Activated CD4-positive, alpha-beta T cell treated with anti-CD3 and anti-CD28 coated beads for 36 hours (primary cell): ENCODE measurements around the gene PEAK3. TPM values are rescaled to one million over a fixed set of nuclear protein-coding genes. Genes with fewer than 3 reads are reported as not detected.

Source experiments
- ATAC-seq: fragments of 200-7000 bp; cut with Tn5 transposase; one replicate; pipeline ENCODE4 v1.10.0; 2021; ENCODE audit warnings: mild to moderate bottlenecking, moderate library complexity
- CTCF ChIA-PET: fragments of 350-600 bp; sonication (Branson Sonifier 250); formaldehyde crosslinking; loops from one replicate; lab custom pipeline; 2021; ENCODE audit warnings: antibody characterized with exemption; lab: Charles Lee
- POLR2A ChIA-PET: fragments of 350-600 bp; sonication (Branson Sonifier 250); formaldehyde crosslinking; loops from one replicate; lab custom pipeline; 2021; ENCODE audit warnings: antibody characterized with exemption, inconsistent platforms; lab: Charles Lee
- DNase-seq: peaks from one replicate; pipeline ENCODE4 v3.0.0-alpha.2; 2020
- H3K27ac Mint-ChIP-seq: one replicate; pipeline ENCODE4 v1.8.0; 2021; ENCODE audit warnings: mixed read lengths
- H3K27me3 Mint-ChIP-seq: one replicate; pipeline ENCODE4 v1.8.0; 2021; ENCODE audit warnings: mixed read lengths
- H3K36me3 Mint-ChIP-seq: one replicate; pipeline ENCODE4 v1.8.0; 2021; ENCODE audit warnings: low read depth, mixed read lengths
- H3K4me1 Mint-ChIP-seq: one replicate; pipeline ENCODE4 v1.8.0; 2021; ENCODE audit warnings: mixed read lengths
- H3K4me3 Mint-ChIP-seq: one replicate; pipeline ENCODE4 v1.8.0; 2021; ENCODE audit warnings: mild to moderate bottlenecking, moderate library complexity, mixed read lengths
- H3K9me3 Mint-ChIP-seq: one replicate; pipeline ENCODE4 v1.8.0; 2021; ENCODE audit warnings: low read depth, mixed read lengths
- intact Hi-C, 2 experiments: fragments of 100-400 bp; cut with DNase I in 1 of 2; cut with micrococcal nuclease in 1 of 2; formaldehyde crosslinking; loops; one replicate each; pipeline versions ENCODE4 v1.14.2 to v1.15.1; 2022 to 2024; cut with DNase I, micrococcal nuclease
- total RNA-seq, 2 experiments: library from RNA; stranded (reverse); gene quantifications; one replicate each; pipeline ENCODE4 v1.2.3, GENCODE V29; 2021

The PEAK3 gene
- total RNA-seq, 2 experiments from 2014 or later: not detected

DNA sequence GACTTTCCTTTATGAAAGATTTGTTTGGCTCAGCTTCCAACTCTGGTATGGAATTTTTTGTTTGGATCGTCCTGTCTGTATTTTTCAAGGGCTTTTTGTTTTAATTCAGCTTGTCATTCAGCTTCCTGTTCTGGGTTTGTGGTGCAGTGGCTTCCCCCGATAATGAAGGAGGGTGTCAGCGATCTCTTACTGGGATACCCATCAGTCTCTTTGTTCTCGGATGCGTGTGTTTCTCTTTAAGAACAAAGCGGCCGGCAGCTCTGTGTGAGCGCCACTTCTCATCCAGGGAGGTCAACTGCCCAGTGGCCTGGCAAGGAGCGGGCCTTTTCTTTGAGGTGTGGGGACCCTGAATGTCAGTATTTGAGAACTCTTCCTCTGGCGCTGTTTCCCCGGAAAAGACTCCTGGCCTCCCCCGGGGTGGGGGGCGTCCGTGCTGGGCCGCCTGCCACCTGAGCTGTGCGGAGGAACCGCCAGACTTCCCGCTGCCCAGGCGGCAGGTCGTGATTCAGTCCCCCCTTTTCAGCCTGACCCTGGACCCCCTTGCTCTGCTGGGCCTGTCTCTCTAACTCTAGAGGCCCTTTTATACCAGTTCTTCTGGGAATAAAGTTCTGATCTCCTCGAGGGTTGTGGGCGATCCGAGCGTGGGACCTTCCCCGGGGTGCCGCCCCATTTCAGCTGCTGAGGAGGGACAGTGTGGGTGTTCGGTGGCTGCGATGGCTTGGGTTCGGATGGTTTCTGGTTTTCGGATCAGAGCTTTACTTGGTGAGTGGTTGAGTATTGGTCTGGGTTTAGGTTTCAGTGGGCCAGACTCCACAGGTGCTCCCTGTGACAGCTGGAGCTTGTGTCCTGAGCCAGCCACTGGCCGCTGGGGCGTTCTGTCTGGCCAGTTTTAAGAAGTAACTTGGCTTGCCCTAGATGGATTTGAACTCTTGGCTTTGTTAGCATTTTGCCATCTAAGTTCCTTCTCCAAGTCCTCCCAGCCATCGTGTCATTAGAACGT, 41.9 kb downstream of the PEAK3 start:
- ATAC-seq: no peak
- Mint-ChIP-seq H3K9me3 (no peaks in the 10 kb centered on the region), H3K36me3 (peaks cover 62% of the 10 kb centered on the region), H3K27ac (peak overlapping the region; percentile 79), H3K4me1 (peaks cover 53% of the 10 kb centered on the region), H3K4me3 (peak overlapping the region; percentile 94), H3K27me3 (no peaks in the 10 kb centered on the region)
- ChIA-PET CTCF (interaction anchor here (0.7 to 4.5 kb wide), 7 partner anchors 10 to 294 kb away, joined by 3 to 52 read pairs (median 5); no protein-coding TSS in a partner anchor), POLR2A (interaction anchor here (0.5 to 1.9 kb wide), 4 partner anchors 8 to 174 kb away, joined by 3 to 11 read pairs (median 6); partner anchors contain the start of gene AMH)
- intact Hi-C loops: loop anchor here (2.0 to 10.0 kb wide), 4 partner anchors 13 to 497 kb away; no protein-coding TSS in a partner anchor
- peak; percentile 52 for DNase-seq

DNA sequence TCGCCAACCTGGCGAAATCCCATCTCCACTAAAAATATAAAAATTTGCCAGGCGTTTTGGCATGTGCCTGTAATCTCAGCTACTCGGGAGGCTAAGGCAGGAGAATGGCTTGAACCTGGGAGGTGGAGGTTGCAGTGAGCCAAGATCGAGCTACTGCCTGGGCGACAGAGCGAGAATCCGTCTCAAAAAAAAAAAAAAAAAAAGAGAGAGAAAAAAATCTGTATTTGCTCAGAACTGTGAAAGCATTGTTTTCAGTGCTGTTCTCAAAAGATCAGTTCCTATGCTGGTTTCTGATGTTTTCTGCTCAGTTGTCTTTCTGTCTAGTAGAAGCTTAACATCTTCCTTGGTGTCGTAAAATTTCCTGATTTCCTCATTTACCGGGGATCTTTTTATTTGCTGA, 42.8 kb downstream of the PEAK3 start:
- Mint-ChIP-seq H3K4me3 (peak overlapping the region; percentile 94), H3K27ac (peak overlapping the region; percentile 90), H3K27me3 (no peaks in the 10 kb centered on the region), H3K4me1 (peaks cover 62% of the 10 kb centered on the region), H3K9me3 (no peaks in the 10 kb centered on the region), H3K36me3 (peaks cover 61% of the 10 kb centered on the region)
- intact Hi-C loops: loop anchor here (2.0 to 10.0 kb wide), 4 partner anchors 14 to 498 kb away; no protein-coding TSS in a partner anchor
- DNase-seq: no peak
- ChIA-PET CTCF (interaction anchor here (0.6 to 4.5 kb wide), 10 partner anchors 9 to 293 kb away, joined by 3 to 52 read pairs (median 4); no protein-coding TSS in a partner anchor), POLR2A (interaction anchor here (0.7 to 1.9 kb wide), 3 partner anchors 8 to 18 kb away, joined by 3 to 11 read pairs (median 7); partner anchors contain the start of gene AMH)
- ATAC-seq: no peak

DNA sequence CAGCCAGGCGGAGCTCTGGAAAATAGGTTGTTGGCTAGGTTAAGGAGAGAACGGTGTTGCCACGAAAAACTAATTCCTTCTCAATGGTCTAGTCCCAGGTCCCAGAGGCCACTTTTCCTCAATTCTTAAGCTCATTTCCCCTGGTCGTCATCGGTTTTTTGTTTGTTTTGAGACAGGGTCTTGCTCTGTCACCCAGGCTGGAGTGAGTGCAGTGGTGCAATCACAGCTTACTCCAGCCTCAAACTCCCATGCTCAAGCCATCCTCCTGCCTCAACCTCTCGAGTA, 44.2 kb downstream of the PEAK3 start:
- no peak for DNase-seq
- Mint-ChIP-seq H3K36me3 (peaks cover 67% of the 10 kb centered on the region), H3K9me3 (no peaks in the 10 kb centered on the region), H3K27ac (peak overlapping the region; percentile 90), H3K4me3 (peak overlapping the region; percentile 94), H3K27me3 (no peaks in the 10 kb centered on the region), H3K4me1 (peaks cover 64% of the 10 kb centered on the region)
- intact Hi-C loops: loop anchor here (2.0 to 10.0 kb wide), 7 partner anchors 15 to 499 kb away; partner anchors contain the start of genes AP3D1 (in 1 of the 2) and LMNB2 (in 1 of the 2)
- ChIA-PET POLR2A (interaction anchor here (0.6 to 1.2 kb wide), 3 partner anchors 12 to 1304 kb away, joined by 3 to 9 read pairs (median 4); no protein-coding TSS in a partner anchor), CTCF (interaction anchor here (0.5 to 4.5 kb wide), 5 partner anchors 22 to 179 kb away, joined by 3 to 52 read pairs (median 8); no protein-coding TSS in a partner anchor)
- no peak for ATAC-seq

DNA sequence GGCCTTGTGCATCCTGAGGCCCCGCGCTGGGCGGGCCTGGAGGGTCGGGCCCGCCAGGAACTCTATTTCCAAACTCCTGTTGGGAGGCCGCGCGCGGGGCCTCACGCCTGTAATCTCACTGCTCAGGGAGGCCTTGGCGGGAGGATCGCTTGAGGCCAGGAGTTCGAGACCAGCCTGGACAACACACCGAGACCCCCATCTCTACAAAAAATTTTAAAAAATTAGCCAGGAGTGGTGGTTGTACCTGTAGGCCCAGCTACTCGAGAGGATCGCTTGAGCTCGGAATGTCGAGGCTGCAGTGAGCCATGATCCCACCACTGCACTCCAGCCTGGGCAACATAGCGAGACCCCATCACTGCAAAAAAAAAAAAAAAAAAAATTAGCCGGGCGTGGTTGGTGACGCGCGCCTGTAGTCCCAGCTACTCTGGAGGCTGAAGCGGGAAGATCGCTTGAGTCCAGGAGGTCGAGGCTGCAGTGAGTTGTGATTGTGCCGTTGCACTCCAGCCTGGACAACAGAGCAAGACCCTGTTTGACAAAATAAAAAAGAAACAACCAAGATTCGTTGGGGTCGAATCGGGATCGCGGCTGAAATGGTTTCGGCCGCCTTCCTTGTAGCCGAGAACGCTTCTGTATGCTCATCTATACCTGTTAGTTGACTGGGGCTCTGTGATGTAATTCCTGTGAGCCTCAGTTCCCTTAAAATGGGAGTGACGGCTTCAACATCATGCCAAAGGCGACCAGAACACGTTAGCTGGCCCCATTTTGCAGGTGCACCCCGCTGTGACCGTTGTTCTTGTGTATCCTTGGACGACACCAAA, 44.7 kb downstream of the PEAK3 start:
- Mint-ChIP-seq H3K36me3 (peaks cover 65% of the 10 kb centered on the region), H3K4me3 (peak overlapping the region; percentile 94), H3K9me3 (no peaks in the 10 kb centered on the region), H3K27ac (peak overlapping the region; percentile 90), H3K27me3 (no peaks in the 10 kb centered on the region), H3K4me1 (peaks cover 58% of the 10 kb centered on the region)
- ChIA-PET POLR2A (interaction anchor here (1.1 to 1.2 kb wide), 2 partner anchors 13 to 85 kb away, joined by 3 to 4 read pairs; no protein-coding TSS in a partner anchor), CTCF (interaction anchor here (0.5 to 4.5 kb wide), 4 partner anchors 23 to 180 kb away, joined by 3 to 52 read pairs (median 6); no protein-coding TSS in a partner anchor)
- no peak for DNase-seq
- intact Hi-C loops: loop anchor here (2.0 to 10.0 kb wide), 6 partner anchors 86 to 500 kb away; partner anchors contain the start of genes AP3D1 (in 1 of the 2) and LMNB2 (in 1 of the 2)
- ATAC-seq: no peak

DNA sequence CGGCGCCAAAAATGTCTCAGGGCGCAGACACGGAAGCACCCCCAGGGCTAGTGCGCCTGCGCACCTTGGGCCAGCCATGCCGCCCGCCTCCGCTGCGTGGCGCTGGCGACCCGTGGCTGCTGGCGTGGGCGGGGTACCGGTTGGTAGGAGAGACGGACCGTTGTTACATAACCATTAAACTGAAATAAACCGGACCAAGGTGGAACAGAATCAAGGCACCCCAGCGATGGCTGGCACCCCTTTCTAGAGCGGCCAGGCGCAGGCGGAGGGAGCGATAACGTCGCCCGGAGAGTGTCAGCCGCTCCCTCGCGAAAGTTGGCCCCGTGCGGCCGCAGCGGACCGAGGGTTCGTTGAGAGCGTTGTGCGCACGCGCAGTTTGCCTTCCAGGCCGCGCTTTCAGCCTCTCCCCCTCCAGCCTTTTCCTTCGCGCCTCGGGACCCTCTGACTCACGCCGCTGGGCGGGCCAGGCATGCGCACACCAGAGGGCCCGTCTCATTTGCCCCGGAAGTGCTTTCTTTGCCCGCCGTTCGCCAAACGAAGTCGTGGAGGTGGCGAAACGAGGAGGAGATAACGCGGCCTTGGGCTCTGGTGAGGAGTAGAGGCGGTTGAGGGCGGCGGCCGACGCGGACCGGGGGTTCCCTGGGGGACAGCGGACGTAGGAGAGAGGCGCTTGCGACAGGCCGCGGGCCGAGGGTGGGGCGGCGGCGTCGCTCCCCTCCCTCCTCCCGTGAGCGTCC, 45.5 kb downstream of the PEAK3 start, which contains the start of the genes PLEKHJ1 and SF3A2:
PLEKHJ1 (minus strand) TSS at position 16 of the 737 bp plus-strand sequence. CDS start 81 bp downstream, outside the sequence.
SF3A2 (plus strand) TSS at position 511 of the 737 bp plus-strand sequence. CDS start 6,595 bp downstream, outside the sequence.
- intact Hi-C loops: loop anchor here (1.0 to 10.0 kb wide), 24 partner anchors 22 to 949 kb away; partner anchors contain the start of genes AP3D1 (in 2 of the 2), ADAT3 (in 1 of the 2), CSNK1G2 (in 1 of the 2) and DAZAP1 (in 1 of the 2)
- H3K4me3 Mint-ChIP-seq: peak within 1 kb of the TSS; percentile 94
- H3K4me1 Mint-ChIP-seq: peaks cover 52% of the 10 kb centered on the region
- CTCF ChIA-PET: interaction anchor here (0.6 to 4.5 kb wide), 5 partner anchors 18 to 156 kb away, joined by 3 to 52 read pairs (median 6); no protein-coding TSS in a partner anchor
- DNase-seq (peak; percentile 99), ATAC-seq (peak; percentile 87)
- peak within 1 kb of the TSS; percentile 97 for H3K27ac Mint-ChIP-seq
- no peaks in the 10 kb centered on the region for H3K9me3 Mint-ChIP-seq
- H3K36me3 Mint-ChIP-seq: peaks cover 62% of the 10 kb centered on the region
- no peaks in the 10 kb centered on the region for H3K27me3 Mint-ChIP-seq
- POLR2A ChIA-PET: interaction anchor here (0.9 to 1.7 kb wide), 3 partner anchors 13 to 36 kb away, joined by 3 to 4 read pairs (median 4); no protein-coding TSS in a partner anchor

DNA sequence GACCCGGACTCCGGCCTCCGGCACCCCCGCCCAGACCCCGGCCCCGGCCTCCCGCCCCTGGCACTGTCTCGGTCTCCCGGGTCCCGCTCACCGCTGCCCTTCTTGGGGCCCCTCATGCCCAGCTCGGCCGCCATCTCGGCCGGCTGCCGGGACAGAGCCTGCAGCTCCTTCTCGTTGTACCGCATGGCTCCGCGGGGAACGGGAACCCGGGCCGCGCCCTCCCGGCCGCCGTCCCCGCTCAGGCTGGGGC, 46.0 kb downstream of the PEAK3 start:
- ATAC-seq (no peak), DNase-seq (no peak)
- peak overlapping the region; percentile 97 for H3K27ac Mint-ChIP-seq
- H3K4me1 Mint-ChIP-seq: peaks cover 47% of the 10 kb centered on the region
- ChIA-PET POLR2A (interaction anchor here (0.9 to 1.7 kb wide), 2 partner anchors 20 to 36 kb away, joined by 3 to 4 read pairs; no protein-coding TSS in a partner anchor), CTCF (interaction anchor here (0.6 to 1.5 kb wide), 4 partner anchors 19 to 156 kb away, joined by 3 to 7 read pairs (median 4); no protein-coding TSS in a partner anchor)
- peaks cover 57% of the 10 kb centered on the region for H3K36me3 Mint-ChIP-seq
- peak overlapping the region; percentile 94 for H3K4me3 Mint-ChIP-seq
- no peaks in the 10 kb centered on the region for H3K9me3 Mint-ChIP-seq
- no peaks in the 10 kb centered on the region for H3K27me3 Mint-ChIP-seq
- intact Hi-C loops: loop anchor here (1.0 to 10.0 kb wide), 24 partner anchors 22 to 949 kb away; partner anchors contain the start of genes AP3D1 (in 2 of the 2), ADAT3 (in 1 of the 2), CSNK1G2 (in 1 of the 2) and DAZAP1 (in 1 of the 2)

DNA sequence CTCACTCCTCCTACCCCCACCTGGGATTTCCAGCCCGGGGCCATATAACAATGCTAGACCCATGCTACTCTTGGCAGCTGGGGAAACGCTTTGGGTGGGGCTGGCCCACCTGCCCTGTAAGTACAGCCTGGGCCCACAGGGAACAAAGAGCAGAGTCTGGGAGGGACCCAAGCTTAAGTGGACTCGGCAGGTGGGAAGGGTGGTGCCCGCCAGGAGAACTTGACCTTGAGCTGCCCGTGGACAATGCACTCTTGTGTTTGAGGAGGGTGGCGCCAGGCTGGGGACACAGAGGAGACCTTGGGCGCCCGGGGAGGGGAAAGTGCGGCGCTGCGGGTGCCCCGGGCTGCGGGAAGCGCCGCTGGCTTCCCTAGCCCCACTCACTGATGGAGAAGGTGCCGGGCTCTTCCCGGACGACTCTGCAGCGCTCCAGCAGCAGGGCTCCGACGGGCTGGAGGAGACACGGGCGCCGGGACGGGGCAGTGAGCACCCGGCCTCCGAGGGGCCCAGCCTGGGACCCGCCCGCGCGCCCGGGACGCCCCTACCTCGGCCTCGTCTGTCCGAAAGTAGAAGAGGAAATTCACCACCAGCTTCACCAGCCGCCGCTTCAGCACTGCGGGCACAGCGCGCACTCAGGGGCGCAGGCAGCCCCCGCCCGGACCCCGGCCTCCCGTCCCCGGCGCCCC, 46.5 kb downstream of the PEAK3 start:
- CTCF ChIA-PET: interaction anchor here (0.5 to 1.5 kb wide), 6 partner anchors 13 to 212 kb away, joined by 3 to 7 read pairs (median 3); no protein-coding TSS in a partner anchor
- H3K27ac Mint-ChIP-seq: peak overlapping the region; percentile 66
- POLR2A ChIA-PET: interaction anchor here (0.9 to 1.7 kb wide), 2 partner anchors 19 to 37 kb away, joined by 3 to 4 read pairs; no protein-coding TSS in a partner anchor
- DNase-seq: peak; percentile 50
- no peaks in the 10 kb centered on the region for H3K9me3 Mint-ChIP-seq
- peaks cover 52% of the 10 kb centered on the region for H3K36me3 Mint-ChIP-seq
- peaks cover 42% of the 10 kb centered on the region for H3K4me1 Mint-ChIP-seq
- peak overlapping the region; percentile 94 for H3K4me3 Mint-ChIP-seq
- no peaks in the 10 kb centered on the region for H3K27me3 Mint-ChIP-seq
- ATAC-seq: no peak
- intact Hi-C loops: loop anchor here (1.0 to 10.0 kb wide), 24 partner anchors 23 to 950 kb away; partner anchors contain the start of genes AP3D1 (in 2 of the 2), ADAT3 (in 1 of the 2), CSNK1G2 (in 1 of the 2) and DAZAP1 (in 1 of the 2)

DNA sequence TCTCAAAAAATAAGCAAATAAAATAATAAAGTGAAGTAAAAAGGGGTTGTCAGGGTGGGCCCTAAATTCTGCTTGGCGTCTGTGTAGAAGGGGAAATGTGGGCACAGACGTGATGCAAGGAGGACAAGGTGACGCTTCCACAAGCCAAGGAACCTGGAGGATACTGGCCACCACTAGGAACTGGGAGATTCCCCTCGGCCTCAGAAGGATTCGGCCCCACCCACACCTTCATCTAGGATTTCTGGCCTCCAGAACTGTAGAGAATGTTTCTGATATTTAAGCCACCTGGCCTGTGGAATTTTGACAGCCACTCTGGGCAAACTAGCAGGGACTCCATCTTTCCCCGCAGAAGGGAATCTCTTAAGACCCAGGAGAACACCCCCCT, 47.0 kb downstream of the PEAK3 start:
- intact Hi-C loops: loop anchor here in 1 of 2 experiments (5.0 to 10.0 kb wide), 3 partner anchors 358 to 502 kb away; no protein-coding TSS in a partner anchor
- Mint-ChIP-seq H3K9me3 (no peaks in the 10 kb centered on the region), H3K4me1 (peaks cover 38% of the 10 kb centered on the region), H3K36me3 (peaks cover 48% of the 10 kb centered on the region), H3K4me3 (peak overlapping the region; percentile 94), H3K27ac (peak overlapping the region; percentile 66), H3K27me3 (no peaks in the 10 kb centered on the region)
- CTCF ChIA-PET: interaction anchor here (0.6 to 1.5 kb wide), 2 partner anchors 12 to 27 kb away, joined by 3 to 7 read pairs; no protein-coding TSS in a partner anchor
- ATAC-seq (no peak), DNase-seq (no peak)
- POLR2A ChIA-PET: interaction anchor here (1.7 kb wide), 1 partner anchor 19 kb away, joined by 4 read pairs; no protein-coding TSS in a partner anchor
